GM23248 (cell line): Measurements from ENCODE around the gene PRSS53.

Experiments used
- EZH2 ChIP-seq: fragments of 200-600 bp; sonication (generic); IDR thresholded peaks from 2 replicates; pipeline ENCODE4 v1.6.1; 2018; ENCODE audit warnings: antibody characterized with exemption, mild to moderate bottlenecking; ENCODE audit not compliant: insufficient read depth, poor library complexity, severe bottlenecking
- EZH2phosphoT487 ChIP-seq: fragments of 200-600 bp; sonication (generic); IDR thresholded peaks from 2 replicates; pipeline ENCODE4 v1.6.1; 2018; ENCODE audit warnings: antibody characterized with exemption, moderate library complexity, mild to moderate bottlenecking, low read depth; ENCODE audit not compliant: insufficient read depth

DNA sequence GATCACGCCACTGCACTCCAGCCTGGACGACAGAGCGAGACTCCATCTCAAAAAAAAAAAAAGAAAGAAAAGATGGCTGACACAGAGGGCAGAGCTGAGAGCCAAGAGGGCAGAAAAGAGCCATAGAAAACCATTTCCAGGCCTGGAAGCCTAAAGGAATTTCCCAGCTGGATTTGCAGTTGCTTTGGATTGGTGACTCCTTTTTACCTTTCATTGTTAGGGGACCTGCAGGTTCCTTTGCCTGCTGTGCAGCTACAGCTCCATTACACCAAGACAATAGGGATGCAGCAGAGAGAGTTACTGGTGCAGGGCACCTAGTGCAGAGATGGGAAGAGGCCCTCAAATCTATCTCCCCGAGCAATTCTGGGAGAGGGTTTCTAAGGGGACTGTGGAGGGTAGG is 33.1 kb downstream of the PRSS53 start:
- TF ChIP-seq EZH2phosphoT487 (no peak), EZH2 (no peak)
